HepG2 (cell line): Measurements from ENCODE around the gene TTC31. TPM values are rescaled to one million over a fixed set of nuclear protein-coding genes. Genes with fewer than 3 reads are reported as not detected.

Experiments
- CAMTA2 ChIP-seq: sonication (generic); formaldehyde crosslinking; IDR thresholded peaks from 2 replicates; pipeline ENCODE4 v1.4.0; 2020; ENCODE audit warnings: mild to moderate bottlenecking, missing genetic modification reagents, borderline replicate concordance
- CC2D1A ChIP-seq: sonication (generic); formaldehyde crosslinking; IDR thresholded peaks from 2 replicates; pipeline ENCODE4 v1.8.1; 2023; ENCODE audit warnings: mild to moderate bottlenecking, missing genetic modification reagents
- HOXA5 ChIP-seq: sonication (generic); formaldehyde crosslinking; IDR thresholded peaks from 2 replicates; pipeline ENCODE4 v1.4.0; 2020; ENCODE audit warnings: missing genetic modification reagents
- KLF12 ChIP-seq: sonication (generic); formaldehyde crosslinking; IDR thresholded peaks from 2 replicates; pipeline ENCODE4 v1.4.0; 2020; ENCODE audit warnings: missing genetic modification reagents, borderline replicate concordance
- MED1 ChIP-seq: sonication (generic); formaldehyde crosslinking; IDR thresholded peaks from 2 replicates; pipeline ENCODE4 v1.4.0; 2020; ENCODE audit warnings: missing genetic modification reagents
- MEIS2 ChIP-seq: sonication (generic); formaldehyde crosslinking; IDR thresholded peaks from 2 replicates; pipeline ENCODE4 v1.9.0; 2021; ENCODE audit warnings: mild to moderate bottlenecking, missing genetic modification reagents
- RARA ChIP-seq: IDR thresholded peaks from 2 replicates; pipeline ENCODE4 v1.6.1; 2016; ENCODE audit warnings: missing genetic modification reagents, missing compliant biosample characterization
- YEATS2 ChIP-seq: sonication (generic); formaldehyde crosslinking; IDR thresholded peaks from 2 replicates; pipeline ENCODE4 v1.4.0; 2020; ENCODE audit warnings: missing genetic modification reagents, borderline replicate concordance
- ZFP1 ChIP-seq: IDR thresholded peaks from 2 replicates; pipeline ENCODE4 v1.6.1; 2016
- ZMYM3 ChIP-seq: sonication (generic); formaldehyde crosslinking; IDR thresholded peaks from 2 replicates; pipeline ENCODE4 v1.5.1; 2020; ENCODE audit warnings: mild to moderate bottlenecking, missing genetic modification reagents
- ZNF234 ChIP-seq: sonication (generic); formaldehyde crosslinking; conservative IDR thresholded peaks from 2 replicates; pipeline ENCODE4 v1.5.1; 2020; ENCODE audit warnings: mild to moderate bottlenecking, missing genetic modification reagents
- ZNF331 ChIP-seq: sonication (generic); formaldehyde crosslinking; IDR thresholded peaks from 2 replicates; pipeline ENCODE4 v1.4.0; 2020; ENCODE audit warnings: missing genetic modification reagents
- ZNF362 ChIP-seq: sonication (generic); formaldehyde crosslinking; IDR thresholded peaks from 2 replicates; pipeline ENCODE4 v1.4.0; 2020; ENCODE audit warnings: missing genetic modification reagents, mild to moderate bottlenecking, borderline replicate concordance
- ZNF781 ChIP-seq: sonication (generic); formaldehyde crosslinking; IDR thresholded peaks from 2 replicates; pipeline ENCODE4 v1.5.1; 2020; ENCODE audit warnings: borderline replicate concordance, mild to moderate bottlenecking, missing genetic modification reagents; ENCODE audit errors: not compliant biosample characterization
- ZNF792 ChIP-seq: IDR thresholded peaks from 2 replicates; pipeline ENCODE4 v1.6.1; 2016
- ZSCAN30 ChIP-seq: sonication (generic); formaldehyde crosslinking; IDR thresholded peaks from 2 replicates; pipeline ENCODE4 v1.5.0; 2020; ENCODE audit warnings: mild to moderate bottlenecking, missing genetic modification reagents
- polyA plus RNA-seq, 8 experiments: library from polyadenylated mRNA; depleted of rRNA in 3 of 8; stranded (reverse) in 7 of 8; unstranded in 1 of 8; fragments of >200 nt; fragmentation: Illumina TruSeq in 4 of 8; extraction: Trizol in 4 of 8; gene quantifications; 2 replicates each; pipeline versions ENCODE4 v1.2.1 to v1.2.3, GENCODE V29; 2011 to 2016; ENCODE audit warnings: low read depth in 4 of 8, missing spikeins in 1 of 8, mixed read lengths in 1 of 8; ENCODE audit not compliant: insufficient read depth in 1 of 8
- total RNA-seq, 5 experiments: library from RNA; depleted of rRNA; stranded (reverse); fragments of >200 nt; fragmentation: Illumina TruSeq; extraction: Trizol; gene quantifications; 2 replicates each; pipeline ENCODE4 v1.2.3, GENCODE V29; 2016; ENCODE audit warnings: low read depth in 1 of 5
- TF ChIP-seq, protein P1 (sequence below): sonication (generic); formaldehyde crosslinking; IDR thresholded peaks from 2 replicates; pipeline ENCODE4 v1.4.0; 2020; ENCODE audit warnings: mild to moderate bottlenecking, missing genetic modification reagents
- TF ChIP-seq, protein P2 (sequence below): sonication (generic); formaldehyde crosslinking; conservative IDR thresholded peaks from 2 replicates; pipeline ENCODE4 v1.4.0; 2020; ENCODE audit warnings: missing genetic modification reagents
- TF ChIP-seq, protein P3 (sequence below): sonication (generic); formaldehyde crosslinking; IDR thresholded peaks from 2 replicates; pipeline ENCODE4 v1.4.0; 2020; ENCODE audit warnings: missing genetic modification reagents

TTC31 gene
- total and polyA plus RNA-seq, 2 of the 13 experiments (the other 11 are each of a cell fraction or from before 2014, with no cell fraction given), result 28.3 to 39.5 TPM

DNA sequence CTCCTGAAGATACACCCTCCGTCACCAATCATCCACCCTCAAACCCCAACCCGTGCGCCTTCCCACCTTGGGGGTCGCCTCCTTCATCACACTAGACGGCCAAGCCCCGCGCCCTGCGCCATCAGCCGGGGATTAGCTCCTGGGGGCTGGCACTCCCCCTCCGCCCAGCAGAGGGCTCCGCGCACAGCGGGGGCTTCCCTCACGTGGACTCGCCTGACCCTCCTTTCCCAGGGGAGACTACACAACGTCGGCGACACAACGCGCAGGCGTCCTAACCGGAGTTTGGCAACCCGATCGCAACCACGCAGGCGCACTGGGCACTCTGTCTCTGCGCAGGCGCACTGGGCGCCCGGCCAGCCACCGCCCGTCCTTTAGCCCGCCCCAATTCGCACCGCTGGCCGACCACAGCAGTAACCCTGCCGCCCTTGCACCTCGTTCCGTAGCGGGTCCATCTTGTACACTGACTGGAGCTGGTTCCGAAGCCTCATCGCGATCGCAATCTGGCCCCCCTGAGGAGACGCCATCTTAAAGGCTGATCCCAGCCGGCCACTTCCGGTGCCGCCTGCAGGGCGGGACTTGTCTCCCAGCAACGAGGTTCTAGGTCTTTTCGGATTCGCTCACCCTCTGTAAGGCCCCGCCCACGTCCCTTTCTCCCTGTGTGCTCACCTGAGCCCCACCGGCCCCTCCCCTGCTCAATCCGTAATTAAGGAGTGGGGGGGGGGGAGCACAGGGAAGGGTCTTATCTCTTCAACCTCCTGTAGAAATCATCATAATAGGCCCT lies 24.5 kb downstream of the TTC31 start, which contains the start of gene PCGF1 (continued):
- TF ChIP-seq, protein P1, sequence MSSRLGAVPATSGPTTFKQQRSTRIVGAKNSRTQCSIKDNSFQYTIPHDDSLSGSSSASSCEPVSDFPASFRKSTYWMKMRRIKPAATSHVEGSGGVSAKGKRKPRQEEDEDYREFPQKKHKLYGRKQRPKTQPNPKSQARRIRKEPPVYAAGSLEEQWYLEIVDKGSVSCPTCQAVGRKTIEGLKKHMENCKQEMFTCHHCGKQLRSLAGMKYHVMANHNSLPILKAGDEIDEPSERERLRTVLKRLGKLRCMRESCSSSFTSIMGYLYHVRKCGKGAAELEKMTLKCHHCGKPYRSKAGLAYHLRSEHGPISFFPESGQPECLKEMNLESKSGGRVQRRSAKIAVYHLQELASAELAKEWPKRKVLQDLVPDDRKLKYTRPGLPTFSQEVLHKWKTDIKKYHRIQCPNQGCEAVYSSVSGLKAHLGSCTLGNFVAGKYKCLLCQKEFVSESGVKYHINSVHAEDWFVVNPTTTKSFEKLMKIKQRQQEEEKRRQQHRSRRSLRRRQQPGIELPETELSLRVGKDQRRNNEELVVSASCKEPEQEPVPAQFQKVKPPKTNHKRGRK, result no peak
- TF ChIP-seq CAMTA2, result no peak; the same call in 1 of the 2 replicates
- TF ChIP-seq YEATS2, result peak; percentile 88; the same call in 1 of the 2 replicates
- peak; percentile 37; the same call in 1 of the 2 replicates for TF ChIP-seq ZMYM3 (CRISPR knock-in tag)
- peak; percentile 35 for TF ChIP-seq ZNF781 (CRISPR knock-in tag)
- peak; percentile 87 for TF ChIP-seq ZNF331 (CRISPR knock-in tag)
- peak; percentile 96 for TF ChIP-seq HOXA5 (CRISPR knock-in tag)
- TF ChIP-seq ZNF234 (CRISPR knock-in tag), result no peak
- peak; percentile 45; the same call in 1 of the 2 replicates for TF ChIP-seq ZNF362 (CRISPR knock-in tag)
- TF ChIP-seq MEIS2, result no peak; the same call in 1 of the 2 replicates
- TF ChIP-seq, protein P2, sequence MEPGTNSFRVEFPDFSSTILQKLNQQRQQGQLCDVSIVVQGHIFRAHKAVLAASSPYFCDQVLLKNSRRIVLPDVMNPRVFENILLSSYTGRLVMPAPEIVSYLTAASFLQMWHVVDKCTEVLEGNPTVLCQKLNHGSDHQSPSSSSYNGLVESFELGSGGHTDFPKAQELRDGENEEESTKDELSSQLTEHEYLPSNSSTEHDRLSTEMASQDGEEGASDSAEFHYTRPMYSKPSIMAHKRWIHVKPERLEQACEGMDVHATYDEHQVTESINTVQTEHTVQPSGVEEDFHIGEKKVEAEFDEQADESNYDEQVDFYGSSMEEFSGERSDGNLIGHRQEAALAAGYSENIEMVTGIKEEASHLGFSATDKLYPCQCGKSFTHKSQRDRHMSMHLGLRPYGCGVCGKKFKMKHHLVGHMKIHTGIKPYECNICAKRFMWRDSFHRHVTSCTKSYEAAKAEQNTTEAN, result no peak; the same call in 1 of the 2 replicates
- no peak for TF ChIP-seq ZFP1 (CRISPR knock-in tag)
- TF ChIP-seq ZSCAN30, result no peak; the same call in 1 of the 2 replicates
- peak; percentile 56; the same call in 1 of the 2 replicates for TF ChIP-seq ZNF792 (CRISPR knock-in tag)
- TF ChIP-seq KLF12, result peak; percentile 83; the same call in 1 of the 2 replicates
- peak; percentile 58; the same call in 1 of the 2 replicates for TF ChIP-seq RARA
- TF ChIP-seq, protein P3, sequence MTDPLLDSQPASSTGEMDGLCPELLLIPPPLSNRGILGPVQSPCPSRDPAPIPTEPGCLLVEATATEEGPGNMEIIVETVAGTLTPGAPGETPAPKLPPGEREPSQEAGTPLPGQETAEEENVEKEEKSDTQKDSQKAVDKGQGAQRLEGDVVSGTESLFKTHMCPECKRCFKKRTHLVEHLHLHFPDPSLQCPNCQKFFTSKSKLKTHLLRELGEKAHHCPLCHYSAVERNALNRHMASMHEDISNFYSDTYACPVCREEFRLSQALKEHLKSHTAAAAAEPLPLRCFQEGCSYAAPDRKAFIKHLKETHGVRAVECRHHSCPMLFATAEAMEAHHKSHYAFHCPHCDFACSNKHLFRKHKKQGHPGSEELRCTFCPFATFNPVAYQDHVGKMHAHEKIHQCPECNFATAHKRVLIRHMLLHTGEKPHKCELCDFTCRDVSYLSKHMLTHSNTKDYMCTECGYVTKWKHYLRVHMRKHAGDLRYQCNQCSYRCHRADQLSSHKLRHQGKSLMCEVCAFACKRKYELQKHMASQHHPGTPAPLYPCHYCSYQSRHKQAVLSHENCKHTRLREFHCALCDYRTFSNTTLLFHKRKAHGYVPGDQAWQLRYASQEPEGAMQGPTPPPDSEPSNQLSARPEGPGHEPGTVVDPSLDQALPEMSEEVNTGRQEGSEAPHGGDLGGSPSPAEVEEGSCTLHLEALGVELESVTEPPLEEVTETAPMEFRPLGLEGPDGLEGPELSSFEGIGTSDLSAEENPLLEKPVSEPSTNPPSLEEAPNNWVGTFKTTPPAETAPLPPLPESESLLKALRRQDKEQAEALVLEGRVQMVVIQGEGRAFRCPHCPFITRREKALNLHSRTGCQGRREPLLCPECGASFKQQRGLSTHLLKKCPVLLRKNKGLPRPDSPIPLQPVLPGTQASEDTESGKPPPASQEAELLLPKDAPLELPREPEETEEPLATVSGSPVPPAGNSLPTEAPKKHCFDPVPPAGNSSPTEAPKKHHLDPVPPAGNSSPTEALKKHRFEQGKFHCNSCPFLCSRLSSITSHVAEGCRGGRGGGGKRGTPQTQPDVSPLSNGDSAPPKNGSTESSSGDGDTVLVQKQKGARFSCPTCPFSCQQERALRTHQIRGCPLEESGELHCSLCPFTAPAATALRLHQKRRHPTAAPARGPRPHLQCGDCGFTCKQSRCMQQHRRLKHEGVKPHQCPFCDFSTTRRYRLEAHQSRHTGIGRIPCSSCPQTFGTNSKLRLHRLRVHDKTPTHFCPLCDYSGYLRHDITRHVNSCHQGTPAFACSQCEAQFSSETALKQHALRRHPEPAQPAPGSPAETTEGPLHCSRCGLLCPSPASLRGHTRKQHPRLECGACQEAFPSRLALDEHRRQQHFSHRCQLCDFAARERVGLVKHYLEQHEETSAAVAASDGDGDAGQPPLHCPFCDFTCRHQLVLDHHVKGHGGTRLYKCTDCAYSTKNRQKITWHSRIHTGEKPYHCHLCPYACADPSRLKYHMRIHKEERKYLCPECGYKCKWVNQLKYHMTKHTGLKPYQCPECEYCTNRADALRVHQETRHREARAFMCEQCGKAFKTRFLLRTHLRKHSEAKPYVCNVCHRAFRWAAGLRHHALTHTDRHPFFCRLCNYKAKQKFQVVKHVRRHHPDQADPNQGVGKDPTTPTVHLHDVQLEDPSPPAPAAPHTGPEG (CRISPR knock-in tag), result peak; percentile 90
- TF ChIP-seq CC2D1A (CRISPR knock-in tag), result 0 out of 2 replicates have a peak, but pooled peaks have one; percentile 70
- TF ChIP-seq MED1 (CRISPR knock-in tag), result peak; percentile 82
